ENCODE data around the gene MX2. TPM values are rescaled to one million over a fixed set of nuclear protein-coding genes. Genes with fewer than 3 reads are reported as not detected.

Gene MX2
- total RNA-seq, 1 donor from 2014 or later = 5.4 TPM

DNA sequence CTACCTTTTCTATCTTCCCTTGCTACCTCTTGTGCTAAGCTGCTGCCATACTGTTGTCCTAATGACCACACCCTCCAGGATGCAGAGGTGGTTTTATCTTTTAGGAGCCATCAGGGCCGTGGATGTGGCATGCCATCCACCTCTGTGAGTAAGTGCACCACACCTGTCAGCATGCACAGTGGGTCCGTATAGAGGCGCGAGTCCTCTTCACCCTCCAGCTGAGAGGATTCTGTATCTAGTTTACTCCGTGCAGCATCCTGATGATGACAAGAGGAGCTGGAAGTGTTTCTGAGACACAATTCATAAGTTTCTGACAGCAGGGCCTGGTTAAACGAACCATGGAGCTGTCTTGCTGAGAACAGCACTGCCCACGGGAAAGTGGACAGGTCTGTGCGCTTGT lies 34.1 kb upstream of the MX2 start:
- Mint-ChIP-seq H3K9me3 (ENCODE audit: unreplicated experiment) (no peaks in the 10 kb centered on the region), H3K27me3 (ENCODE audit: unreplicated experiment) (peaks cover 1% of the 10 kb centered on the region), H3K4me3 (ENCODE audit: unreplicated experiment) (no peak overlapping the region), H3K4me1 (ENCODE audit: unreplicated experiment) (no peaks in the 10 kb centered on the region), H3K27ac (ENCODE audit: unreplicated experiment) (no peak overlapping the region), H3K36me3 (ENCODE audit: low read depth, unreplicated experiment) (no peaks in the 10 kb centered on the region)
- TF ChIP-seq CTCF (IDR thresholded peaks at IDR 0.05; ENCODE audit: unreplicated experiment) = no peak
- DNase-seq (ENCODE audit: low spot score) = no peak

- Mint-ChIP-seq H3K9me3 (ENCODE audit: unreplicated experiment) (peaks cover 6% of the 10 kb centered on the region), H3K4me1 (ENCODE audit: unreplicated experiment) (no peaks in the 10 kb centered on the region), H3K36me3 (ENCODE audit: low read depth, unreplicated experiment) (peaks cover 5% of the 10 kb centered on the region), H3K27ac (ENCODE audit: unreplicated experiment) (no peak overlapping the region), H3K27me3 (ENCODE audit: unreplicated experiment) (peaks cover 1% of the 10 kb centered on the region), H3K4me3 (ENCODE audit: unreplicated experiment) (no peak overlapping the region)
- DNase-seq (ENCODE audit: low spot score) = no peak
- no peak for TF ChIP-seq CTCF (IDR thresholded peaks at IDR 0.05; ENCODE audit: unreplicated experiment)
Observed at GRCh38 chr21:41328660-41329607, 32.9 kb upstream of the MX2 start.

- peaks cover 6% of the 10 kb centered on the region for H3K9me3 Mint-ChIP-seq (ENCODE audit: unreplicated experiment)
- peaks cover 6% of the 10 kb centered on the region for H3K36me3 Mint-ChIP-seq (ENCODE audit: low read depth, unreplicated experiment)
- no peak overlapping the region for H3K4me3 Mint-ChIP-seq (ENCODE audit: unreplicated experiment)
- H3K4me1 Mint-ChIP-seq (ENCODE audit: unreplicated experiment) = no peaks in the 10 kb centered on the region
- H3K27me3 Mint-ChIP-seq (ENCODE audit: unreplicated experiment) = no peaks in the 10 kb centered on the region
- DNase-seq (ENCODE audit: low spot score) = no peak
- TF ChIP-seq CTCF (IDR thresholded peaks at IDR 0.05; ENCODE audit: unreplicated experiment) = no peak
- H3K27ac Mint-ChIP-seq (ENCODE audit: unreplicated experiment) = no peak overlapping the region
Observed at GRCh38 chr21:41333752-41334151, 28.1 kb upstream of the MX2 start.

DNA sequence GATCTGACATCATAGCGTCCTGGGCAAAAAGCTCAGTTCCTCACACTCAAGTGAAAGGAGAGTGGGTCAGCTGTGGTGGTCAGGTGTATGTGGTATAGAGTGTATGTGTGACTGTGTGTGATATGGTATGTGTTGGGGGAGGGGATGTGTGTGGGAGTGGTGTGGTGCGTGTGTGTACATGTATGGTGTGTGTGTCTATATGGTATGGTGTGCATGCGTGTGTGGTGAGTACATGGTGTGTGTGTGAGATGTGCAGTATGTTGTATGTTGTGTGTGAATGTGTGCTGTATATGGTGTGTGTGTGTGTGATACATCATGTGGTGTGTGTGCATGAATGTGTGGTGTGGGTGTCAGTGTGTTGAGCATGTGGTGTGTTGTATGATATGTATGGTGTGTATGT lies 24.3 kb upstream of the MX2 start:
- Mint-ChIP-seq H3K27me3 (ENCODE audit: unreplicated experiment) (no peaks in the 10 kb centered on the region), H3K4me1 (ENCODE audit: unreplicated experiment) (no peaks in the 10 kb centered on the region), H3K36me3 (ENCODE audit: low read depth, unreplicated experiment) (peaks cover 6% of the 10 kb centered on the region), H3K27ac (ENCODE audit: unreplicated experiment) (no peak overlapping the region), H3K9me3 (ENCODE audit: unreplicated experiment) (peaks cover 9% of the 10 kb centered on the region), H3K4me3 (ENCODE audit: unreplicated experiment) (no peak overlapping the region)
- no peak for TF ChIP-seq CTCF (IDR thresholded peaks at IDR 0.05; ENCODE audit: unreplicated experiment)
- no peak for DNase-seq (ENCODE audit: low spot score)

- Mint-ChIP-seq H3K27me3 (ENCODE audit: unreplicated experiment) (no peaks in the 10 kb centered on the region), H3K36me3 (ENCODE audit: low read depth, unreplicated experiment) (peaks cover 6% of the 10 kb centered on the region), H3K27ac (ENCODE audit: unreplicated experiment) (no peak overlapping the region), H3K4me3 (ENCODE audit: unreplicated experiment) (no peak overlapping the region), H3K9me3 (ENCODE audit: unreplicated experiment) (peaks cover 8% of the 10 kb centered on the region), H3K4me1 (ENCODE audit: unreplicated experiment) (no peaks in the 10 kb centered on the region)
- no peak for TF ChIP-seq CTCF (IDR thresholded peaks at IDR 0.05; ENCODE audit: unreplicated experiment)
- DNase-seq (ENCODE audit: low spot score) = no peak
Observed at GRCh38 chr21:41338455-41338854, 23.4 kb upstream of the MX2 start.

Measured in endothelial cell (in vitro differentiated cells).